ENCODE measurements around the gene CTCF. TPM values are rescaled to one million over a fixed set of nuclear protein-coding genes. Genes with fewer than 3 reads are reported as not detected.

CTCF gene
- total and polyA plus RNA-seq, 10 of the 15 experiments (the other 5 are each of a cell fraction or from before 2014, with no cell fraction given): 9.1 to 55.0 (median 41.8) TPM

GRCh38 chr16:67637625-67638024, 75.3 kb downstream of the CTCF start:
- SMC1A ChIA-PET (ENCODE audit: uncharacterized antibody, unreplicated experiment): interaction anchor here (1.3 kb wide), 1 partner anchor 76 kb away, joined by 3 read pairs; no protein-coding TSS in a partner anchor
- RAD21 ChIA-PET (ENCODE audit: unreplicated experiment): no interaction called here
- Histone ChIP-seq H3K4me2 (ENCODE audit: control insufficient read depth, insufficient read depth) (no peak overlapping the region), H3K27ac (ENCODE audit: control insufficient read depth, insufficient read depth) (no peak overlapping the region), H2AFZ (ENCODE audit: control insufficient read depth, low read depth, low read length) (no peak overlapping the region), H3K9ac (ENCODE audit: control insufficient read depth, insufficient read depth, low read length) (no peak overlapping the region), H3K4me1 (ENCODE audit: control insufficient read depth, insufficient read depth, low read length) (no peaks in the 10 kb centered on the region), H3K27me3 (replicated peaks in 1 of 2; ENCODE audit: control insufficient read depth in 2 of 2, insufficient read depth in 2 of 2, low read length in 1 of 2) (no peaks in the 10 kb centered on the region), H3K79me2 (ENCODE audit: control insufficient read depth, insufficient read depth, low read length) (no peaks in the 10 kb centered on the region), H3K9me3 (replicated peaks; ENCODE audit: control insufficient read depth, insufficient read depth, low read length) (no peaks in the 10 kb centered on the region), H3K4me3 (no peak overlapping the region), H4K20me1 (ENCODE audit: control insufficient read depth, insufficient read depth) (no peaks in the 10 kb centered on the region), H3K36me3 (ENCODE audit: control insufficient read depth in 2 of 2, insufficient read depth in 2 of 2, low read length in 1 of 2) (peaks cover 14 to 18% of the 10 kb centered on the region in 2 experiments)
- no TSS peak for BruUV-seq (replicated peaks)
- WGBS (ENCODE audit: insufficient coverage, insufficient replicate concordance, low lambda C conversion rate, missing lambda C conversion rate): 95% methylated on average over 12 of the region's 12 CpGs
- ATAC-seq (no peak), FAIRE-seq (no peak), DNase-seq (ENCODE audit: low read depth, low spot score) (no peak)
- POLR2A ChIA-PET: no interaction called here
- CTCF ChIA-PET: interaction anchor here (2.6 kb wide), 1 partner anchor 117 kb away, joined by 18 read pairs; no protein-coding TSS in a partner anchor
- in situ Hi-C loops (cut with MboI): no loop called here
- intact Hi-C loops (cut with micrococcal nuclease; ENCODE audit: unreplicated experiment): no loop called here
- TF ChIP-seq PRDM15 (CRISPR knock-in tag; IDR thresholded peaks at IDR 0.05) (no peak), PAX5 (IDR thresholded peaks at IDR 0.05; ENCODE audit: borderline replicate concordance, low read depth, low read length) (no peak), CBX3 (IDR thresholded peaks at IDR 0.05; ENCODE audit: borderline replicate concordance, low read depth) (no peak), MEF2B (IDR thresholded peaks at IDR 0.05; ENCODE audit: partially characterized antibody, poor library complexity, severe bottlenecking) (no peak), MTA2 (IDR thresholded peaks at IDR 0.05; ENCODE audit: low read depth) (no peak), CREM (IDR thresholded peaks at IDR 0.05; ENCODE audit: low read depth) (no peak), YBX1 (IDR thresholded peaks at IDR 0.05) (no peak), CBX5 (IDR thresholded peaks at IDR 0.05; ENCODE audit: low read depth) (no peak), CTCF (IDR thresholded peaks at IDR 0.05 in 2 of 3, conservative IDR thresholded peaks at IDR 0.05 in 1 of 3; ENCODE audit: control insufficient read depth in 2 of 3, extremely low read depth in 1 of 3, insufficient read depth in 1 of 3, low read depth in 3 of 3, low read length in 3 of 3) (no peak), TCF3 (IDR thresholded peaks at IDR 0.05; ENCODE audit: borderline replicate concordance, insufficient read depth, low read depth, low read length) (no peak), TBL1XR1 (IDR thresholded peaks at IDR 0.05; ENCODE audit: low read depth, low read length) (no peak)
